Measurements from ENCODE around the gene ZFP36L2.

GRCh38 chr2:43220229-43220751 lies 6.1 kb downstream of the ZFP36L2 start:
- TF ChIP-seq CTCF (IDR thresholded peaks at IDR 0.05): no peak; the same call in 2 of the 3 replicates
- no peak for TF ChIP-seq RNF2 (IDR thresholded peaks at IDR 0.05; ENCODE audit: borderline replicate concordance, low read depth)
- TF ChIP-seq MAFK (IDR thresholded peaks at IDR 0.05; ENCODE audit: partially characterized antibody): no peak
- no peak for TF ChIP-seq JUNB (IDR thresholded peaks at IDR 0.05)
- no peak; the same call in 2 of the 3 replicates for TF ChIP-seq SMC3 (IDR thresholded peaks at IDR 0.05)
- no peak for TF ChIP-seq POLR2A (IDR thresholded peaks at IDR 0.05; ENCODE audit: low read length)
- no peak for TF ChIP-seq REST (IDR thresholded peaks at IDR 0.05)

Measured in A549 (cell line).